ENCODE measurements around the gene SYTL1.

SYTL1 gene

GRCh38 chr1:27336756-27337155 is 5.1 kb upstream of the SYTL1 start:
- H3K4me3 ChIP-seq (replicated peaks; ENCODE audit: low read depth, low read length): no peak overlapping the region
- no peak for DNase-seq (ENCODE audit: low read depth)
- TF ChIP-seq CTCF (IDR thresholded peaks at IDR 0.05; ENCODE audit: low read length, missing control alignments): no peak

- DNase-seq (ENCODE audit: low read depth): no peak
- TF ChIP-seq CTCF (IDR thresholded peaks at IDR 0.05; ENCODE audit: low read length, missing control alignments): no peak
- no peak overlapping the region for H3K4me3 ChIP-seq (replicated peaks; ENCODE audit: low read depth, low read length)
Observed at GRCh38 chr1:27338751-27339150, 3.1 kb upstream of the SYTL1 start.

- no peak overlapping the region for H3K4me3 ChIP-seq (replicated peaks; ENCODE audit: low read depth, low read length)
- no peak for TF ChIP-seq CTCF (IDR thresholded peaks at IDR 0.05; ENCODE audit: low read length, missing control alignments)
- no peak for DNase-seq (ENCODE audit: low read depth)
Observed at GRCh38 chr1:27339213-27339612, 2.6 kb upstream of the SYTL1 start.

GRCh38 chr1:27342391-27342777 is 562 bp downstream of the SYTL1 start:
- TF ChIP-seq CTCF (IDR thresholded peaks at IDR 0.05; ENCODE audit: low read length, missing control alignments): no peak
- no peak overlapping the region for H3K4me3 ChIP-seq (replicated peaks; ENCODE audit: low read depth, low read length)
- DNase-seq (ENCODE audit: low read depth): no peak

GRCh38 chr1:27342778-27343638 is 1.2 kb downstream of the SYTL1 start:
- no peak for TF ChIP-seq CTCF (IDR thresholded peaks at IDR 0.05; ENCODE audit: low read length, missing control alignments)
- DNase-seq (ENCODE audit: low read depth): no peak
- H3K4me3 ChIP-seq (replicated peaks; ENCODE audit: low read depth, low read length): no peak overlapping the region

GRCh38 chr1:27343639-27344025 is 1.8 kb downstream of the SYTL1 start:
- no peak for DNase-seq (ENCODE audit: low read depth)
- no peak overlapping the region for H3K4me3 ChIP-seq (replicated peaks; ENCODE audit: low read depth, low read length)
- TF ChIP-seq CTCF (IDR thresholded peaks at IDR 0.05; ENCODE audit: low read length, missing control alignments): no peak

GRCh38 chr1:27345272-27345671 is 3.5 kb downstream of the SYTL1 start:
- no peak for DNase-seq (ENCODE audit: low read depth)
- H3K4me3 ChIP-seq (replicated peaks; ENCODE audit: low read depth, low read length): no peak overlapping the region
- TF ChIP-seq CTCF (IDR thresholded peaks at IDR 0.05; ENCODE audit: low read length, missing control alignments): no peak
